Putamen (tissue), 1 donor: ENCODE measurements around the gene PGBD5.

Experiments used
- DNase-seq: peaks from one replicate; pipeline ENCODE4 v3.0.0-alpha.2; 2016; ENCODE audit warnings: low spot score

Gene PGBD5

GRCh38 chr1:230322421-230322756 is 103.7 kb downstream of the PGBD5 start:
- DNase-seq = no peak

DNA sequence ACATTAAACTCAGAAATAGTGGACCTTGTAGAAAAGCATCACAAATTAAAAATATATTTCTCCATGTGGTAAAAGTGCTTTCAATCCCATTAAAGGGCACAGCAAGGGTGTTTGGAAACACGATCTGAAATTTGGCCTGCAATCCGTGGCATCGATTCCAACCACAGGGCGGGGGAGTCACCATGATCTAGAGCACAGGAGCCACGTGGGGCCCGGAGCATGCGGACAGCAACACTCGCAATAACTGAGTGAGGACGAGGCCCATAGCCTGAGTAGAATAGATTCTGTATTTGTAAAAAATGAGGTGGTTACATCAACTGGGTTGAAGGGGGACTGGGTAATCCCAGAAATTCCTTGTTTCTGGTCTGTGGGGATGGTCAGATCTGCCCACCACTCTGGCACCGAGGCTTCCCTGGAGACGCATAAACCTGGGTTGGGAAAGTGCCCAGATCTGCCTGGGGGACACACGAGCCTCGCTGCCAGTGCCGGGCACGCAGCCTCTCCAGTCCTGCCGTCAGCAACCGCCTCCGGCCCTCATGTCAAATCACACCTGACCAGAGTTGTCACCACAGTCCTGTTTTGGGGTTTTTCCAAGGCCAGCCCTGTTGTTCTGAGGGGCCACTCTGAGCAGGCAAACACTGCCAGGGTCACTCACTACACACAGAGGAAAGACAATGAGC is 104.3 kb downstream of the PGBD5 start:
- DNase-seq = no peak

- no peak for DNase-seq
Measured at GRCh38 chr1:230321341-230321740, 104.8 kb downstream of the PGBD5 start.

DNA sequence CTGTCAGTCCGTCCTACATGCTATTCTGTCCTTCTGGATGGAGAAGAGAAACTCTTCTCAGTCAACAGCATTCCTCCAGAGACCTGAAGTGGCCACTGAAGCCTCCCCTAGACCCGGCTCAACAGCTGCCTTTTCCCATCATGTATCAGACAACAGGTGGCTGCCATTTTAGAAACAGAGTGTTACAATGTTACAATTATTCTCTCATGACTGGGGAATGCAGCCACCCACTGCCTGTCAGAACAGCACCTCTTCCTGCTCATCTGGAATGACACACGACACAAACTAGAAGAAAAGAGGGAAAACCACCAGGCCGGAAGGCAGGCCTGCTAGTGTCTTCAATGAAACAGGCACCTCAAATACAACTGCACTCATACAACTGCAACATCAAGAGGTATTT is 105.3 kb downstream of the PGBD5 start:
- DNase-seq = peak; percentile 67

GRCh38 chr1:230319014-230319747 is 107.0 kb downstream of the PGBD5 start:
- no peak for DNase-seq

GRCh38 chr1:230317823-230318819 is 108.0 kb downstream of the PGBD5 start:
- no peak for DNase-seq

DNA sequence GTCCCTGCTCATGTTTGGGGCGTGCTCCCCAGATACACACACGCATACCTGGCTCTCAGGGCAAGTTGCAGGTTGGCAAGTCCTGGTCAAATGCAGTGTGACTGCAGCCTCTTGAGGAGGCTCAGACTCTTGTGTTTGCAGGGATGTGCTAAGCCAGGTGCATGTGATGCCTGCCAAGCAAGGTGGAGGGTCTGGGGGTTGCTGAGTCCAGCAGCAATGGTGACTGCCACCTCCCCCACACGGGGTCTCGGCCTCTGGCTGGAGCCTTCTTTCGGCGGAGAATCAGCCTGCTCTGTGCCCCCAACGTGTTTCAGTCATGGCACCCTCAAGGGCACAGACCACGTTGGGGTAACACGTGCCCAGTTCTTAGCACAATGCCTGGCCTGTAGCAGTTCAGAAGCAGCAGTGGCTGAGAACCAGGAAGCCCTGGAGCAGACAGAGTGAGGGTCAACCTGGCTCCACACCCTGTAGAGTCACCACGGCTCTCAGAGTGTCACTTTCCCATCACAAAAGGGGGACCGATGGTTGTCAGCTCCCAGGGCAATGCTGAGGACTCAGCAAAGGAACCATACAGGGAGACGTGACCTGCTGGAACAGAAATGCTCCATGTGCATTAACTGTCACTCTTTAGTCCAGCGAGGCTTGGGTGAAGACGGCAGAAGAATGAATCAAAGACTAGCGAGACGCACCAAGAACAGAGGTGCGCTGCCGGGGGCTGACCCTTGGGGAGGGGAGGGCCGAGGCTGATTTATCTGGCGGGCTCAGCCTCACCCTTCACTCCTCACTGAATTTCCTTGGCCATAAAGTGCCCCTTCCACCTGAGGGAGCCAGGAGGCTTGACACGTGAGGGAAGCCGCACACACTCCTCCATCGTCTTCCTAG is 109.0 kb downstream of the PGBD5 start:
- no peak for DNase-seq

DNA sequence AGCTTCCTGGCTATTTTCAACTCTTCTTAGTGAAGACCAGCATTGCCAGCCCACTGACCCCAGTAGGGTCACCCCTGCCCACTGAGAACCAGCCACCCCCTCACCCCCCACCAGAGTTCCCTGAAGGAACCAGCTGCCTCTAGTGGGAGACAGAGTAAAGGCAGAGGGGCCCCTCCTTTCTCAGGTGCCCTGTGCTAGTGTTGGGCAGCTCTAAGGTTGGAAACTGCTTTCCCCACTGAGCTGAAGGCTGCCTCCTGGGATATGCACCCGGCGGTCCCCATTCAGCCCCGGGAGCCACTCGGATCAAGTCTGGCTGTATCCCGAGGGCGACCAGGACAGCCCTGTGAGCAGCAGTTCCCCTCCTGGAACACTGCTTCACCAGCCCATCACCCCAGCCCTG is 111.0 kb downstream of the PGBD5 start:
- DNase-seq = no peak

- no peak for DNase-seq
Measured at GRCh38 chr1:230314142-230314470, 112.0 kb downstream of the PGBD5 start.

GRCh38 chr1:230313453-230314141 is 112.5 kb downstream of the PGBD5 start:
- DNase-seq = no peak

DNA sequence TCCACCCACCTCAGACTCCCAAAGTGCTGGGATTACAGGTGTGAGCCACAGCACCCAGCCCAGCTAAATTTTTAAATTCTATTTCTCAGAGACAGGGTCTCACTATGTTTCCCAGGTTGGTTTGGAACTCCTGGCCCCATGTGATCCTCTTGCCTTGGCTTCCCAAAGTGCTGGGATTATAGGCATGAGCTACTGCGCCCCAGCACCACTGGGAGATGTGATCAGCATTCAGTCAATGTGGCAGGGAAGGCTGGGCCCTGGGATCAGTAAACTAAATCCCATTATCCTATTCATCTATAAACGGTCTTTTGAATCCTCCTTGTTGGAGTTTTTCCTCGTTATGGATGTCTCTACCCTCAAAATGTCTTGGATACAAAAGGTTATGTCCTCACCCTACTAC is 113.5 kb downstream of the PGBD5 start:
- DNase-seq = no peak

DNA sequence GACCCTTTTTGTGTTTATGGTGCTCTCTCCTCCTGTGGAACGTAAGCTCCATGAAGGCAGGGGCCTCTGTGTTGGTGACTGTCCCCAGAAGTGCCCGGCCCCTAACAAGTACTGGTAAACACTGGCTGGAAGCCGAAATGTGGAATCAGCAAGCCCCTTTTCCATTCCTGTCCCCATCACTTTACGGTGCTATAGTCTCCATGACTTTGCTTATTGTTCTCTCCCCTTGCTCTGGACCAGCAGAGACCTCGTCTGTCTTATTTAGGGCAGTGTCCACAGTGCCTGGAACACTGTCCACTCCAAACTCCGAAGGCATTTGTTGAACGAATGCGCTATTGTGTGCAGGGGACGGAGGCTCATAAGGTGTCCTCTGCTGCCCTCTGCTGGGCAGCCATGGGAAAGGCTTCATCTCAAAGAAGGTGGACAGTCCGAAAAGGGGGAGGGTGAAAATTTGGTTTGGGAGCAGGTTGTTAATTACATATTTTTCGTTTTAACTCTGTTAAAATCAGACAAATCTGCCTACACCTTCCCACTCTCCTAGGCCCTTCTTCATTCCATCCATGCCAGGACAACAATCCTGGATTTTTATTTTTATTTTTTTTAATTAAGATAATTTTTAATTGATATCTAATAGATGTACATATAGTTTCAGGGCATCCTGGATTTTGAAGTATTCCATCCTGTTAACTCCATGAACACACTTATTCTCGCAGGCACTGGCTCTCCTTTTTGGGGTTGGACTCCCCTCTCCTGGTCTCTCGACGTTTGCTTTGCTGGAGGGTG is 115.6 kb downstream of the PGBD5 start:
- DNase-seq = peak; percentile 79

- no peak for DNase-seq
Measured at GRCh38 chr1:230309646-230310177, 116.4 kb downstream of the PGBD5 start.

DNA sequence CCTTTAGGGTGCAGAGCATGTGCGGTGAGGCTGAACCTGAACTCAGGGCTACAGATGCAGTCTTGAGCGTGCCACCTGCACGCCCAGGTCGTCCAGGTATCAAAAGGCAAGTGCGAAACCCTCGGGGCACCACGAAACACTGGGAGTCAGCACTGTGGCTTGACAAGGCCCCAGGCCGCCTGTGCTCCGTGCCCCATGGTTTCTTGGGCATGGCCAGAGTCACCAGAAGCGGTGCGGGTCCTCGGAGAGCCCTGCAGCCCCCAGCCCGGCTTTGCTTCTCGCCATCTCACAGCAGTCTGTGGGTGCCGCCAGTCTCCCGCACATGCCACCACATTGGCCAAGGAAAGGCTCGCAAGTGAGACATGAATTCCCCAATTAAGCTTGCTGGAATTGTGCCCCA is 117.3 kb downstream of the PGBD5 start:
- DNase-seq = no peak

DNA sequence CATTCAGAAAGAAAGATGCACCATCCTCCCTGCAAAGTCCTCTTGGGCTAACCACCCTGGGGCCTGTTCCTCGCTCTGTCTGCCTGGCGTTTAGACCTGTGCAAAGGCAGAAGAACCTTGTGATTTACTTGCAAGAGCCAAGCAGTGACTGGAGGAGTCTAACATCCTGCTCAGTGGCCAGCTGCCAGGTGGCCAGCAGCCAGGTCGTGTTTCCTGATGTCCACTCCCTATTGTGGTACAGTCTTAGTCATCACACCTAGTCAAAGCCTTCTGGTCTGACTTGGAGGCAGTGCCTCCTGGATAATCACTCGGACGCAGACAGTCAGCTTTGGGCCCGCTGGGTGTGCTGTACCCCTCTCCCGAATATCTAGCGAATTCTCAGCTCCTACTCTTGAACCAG is 118.1 kb downstream of the PGBD5 start:
- DNase-seq = no peak

- no peak for DNase-seq
Measured at GRCh38 chr1:230307213-230307612, 118.9 kb downstream of the PGBD5 start.

DNA sequence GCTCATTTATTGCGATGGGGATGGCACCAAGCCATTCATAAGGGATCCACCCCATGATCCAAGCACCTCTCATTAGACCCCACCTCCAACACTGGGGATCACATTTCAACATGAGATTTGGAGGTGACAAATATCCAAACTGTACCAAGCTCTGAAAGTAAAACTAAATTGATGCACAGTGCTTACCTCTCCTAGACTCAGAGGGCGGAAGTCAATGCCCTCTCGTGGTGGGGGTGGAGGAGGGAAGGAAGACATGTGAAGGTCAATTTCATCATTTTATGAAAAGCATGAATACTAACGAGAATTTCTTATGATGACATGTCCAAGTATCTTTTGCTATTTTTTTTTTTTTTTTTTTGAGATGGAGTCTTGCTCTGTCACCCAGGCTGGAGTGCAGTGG is 120.0 kb downstream of the PGBD5 start:
- DNase-seq = no peak

DNA sequence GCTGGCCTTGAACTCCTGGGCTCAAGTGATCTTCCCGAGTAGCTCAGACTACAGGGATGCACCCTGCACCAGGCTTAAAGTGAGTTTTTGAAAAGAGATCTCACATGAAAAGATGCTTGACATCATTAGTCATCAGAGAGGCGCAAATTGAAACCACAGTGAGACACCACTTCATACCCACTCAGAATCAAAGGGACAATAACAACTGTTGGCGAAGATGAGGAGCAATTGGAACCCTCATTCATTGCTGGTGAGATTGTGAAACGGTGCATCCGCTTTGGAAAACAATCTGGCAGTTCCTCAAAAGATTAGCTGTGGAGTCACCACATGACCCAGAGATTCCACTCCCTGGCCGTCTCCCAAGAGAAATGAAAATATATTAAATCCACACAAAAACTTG is 122.3 kb downstream of the PGBD5 start:
- DNase-seq = no peak

DNA sequence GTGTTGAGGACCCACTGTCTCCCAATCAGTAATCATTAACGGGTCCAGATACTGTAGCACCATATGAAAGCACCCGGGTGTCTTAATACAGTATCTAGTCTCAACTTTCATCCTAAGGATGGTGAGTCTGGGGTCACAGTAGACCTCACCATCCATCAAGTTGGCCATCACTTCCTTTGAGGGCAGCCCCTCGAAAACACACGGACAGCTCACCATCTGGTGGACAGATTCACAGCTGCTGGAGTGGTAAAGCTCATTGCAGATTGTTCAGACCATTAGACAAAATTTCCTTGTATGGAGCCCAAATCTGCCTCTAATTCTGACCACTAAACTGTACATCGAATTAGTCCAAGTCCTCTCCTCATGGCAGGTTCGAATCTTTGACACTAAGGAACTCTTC is 123.1 kb downstream of the PGBD5 start:
- no peak for DNase-seq

DNA sequence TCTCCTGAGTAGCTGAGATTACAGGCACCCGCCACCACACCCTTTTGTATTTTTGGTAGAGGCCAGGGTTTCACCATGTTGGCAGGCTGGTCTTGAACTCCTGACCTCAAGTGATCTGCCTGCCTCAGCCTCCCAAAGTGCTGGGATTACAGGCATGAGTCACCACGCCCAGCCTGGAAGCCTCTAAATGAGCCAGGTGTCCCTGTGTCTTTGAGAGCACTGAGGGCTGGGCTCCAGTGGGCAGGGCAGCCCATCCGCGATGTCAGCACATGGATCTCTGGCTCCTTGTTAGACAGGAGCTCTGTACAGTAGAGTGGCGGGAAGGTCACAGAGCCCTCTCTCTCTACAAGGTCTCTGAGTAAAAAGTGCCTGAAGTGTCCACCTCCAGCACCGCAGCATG is 124.3 kb downstream of the PGBD5 start:
- no peak for DNase-seq
